IPS-20b (cell line): Measurements from ENCODE around the gene CCDC178.
"Not testable (repeated sequence)": the region's sequence is repeated elsewhere in the genome, so short reads cannot be mapped to it uniquely, and the experiment has no call there.

Experiments
- H3K27ac ChIP-seq: one replicate; pipeline ENCODE4 v1.5.1; 2013; ENCODE audit warnings: low read length
- H3K27me3 ChIP-seq: 2 replicates; pipeline ENCODE4 v1.6.1; 2013; ENCODE audit warnings: mild to moderate bottlenecking, low read length, inconsistent platforms; ENCODE audit not compliant: insufficient read depth
- H3K36me3 ChIP-seq: 2 replicates; pipeline ENCODE4 v1.6.1; 2013; ENCODE audit warnings: low read depth, mild to moderate bottlenecking, inconsistent platforms, low read length, moderate library complexity; ENCODE audit not compliant: insufficient read depth
- H3K4me1 ChIP-seq: 2 replicates; pipeline ENCODE4 v1.6.1; 2013; ENCODE audit warnings: mild to moderate bottlenecking, control low read depth, inconsistent platforms, low read length, moderate library complexity; ENCODE audit not compliant: insufficient read depth
- H3K4me3 ChIP-seq: 2 replicates; pipeline ENCODE4 v1.5.1; 2013; ENCODE audit warnings: mild to moderate bottlenecking, low read length, inconsistent platforms
- H3K9ac ChIP-seq: 2 replicates; pipeline ENCODE4 v1.6.1; 2013; ENCODE audit warnings: low read depth, mild to moderate bottlenecking, inconsistent platforms, low read length, moderate library complexity
- H3K9me3 ChIP-seq: 2 replicates; pipeline ENCODE4 v1.6.1; 2013; ENCODE audit warnings: mild to moderate bottlenecking, low read depth, low read length, inconsistent platforms; ENCODE audit not compliant: insufficient read depth

The CCDC178 gene

DNA sequence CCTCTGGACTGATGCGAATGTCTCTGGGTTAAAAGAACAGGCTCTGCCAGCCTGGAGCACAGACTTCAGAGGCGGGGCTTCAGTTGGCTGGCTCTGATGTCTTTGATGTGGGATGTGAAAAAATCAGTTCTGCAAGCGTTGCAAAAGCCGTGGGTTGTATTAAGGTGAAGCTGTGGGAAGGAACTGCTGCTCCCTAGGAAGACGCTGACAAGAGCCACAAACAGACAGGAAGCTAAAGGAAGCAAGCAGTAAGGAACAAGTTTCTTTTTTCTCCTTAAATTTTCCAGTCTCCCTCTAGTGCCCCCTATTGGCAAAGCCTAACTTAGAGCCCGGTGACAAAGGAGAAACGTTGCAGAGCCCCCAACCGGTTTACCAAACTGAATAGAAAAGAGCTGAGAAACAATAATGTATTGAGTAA is 239.0 kb downstream of the CCDC178 start:
- no peaks in the 10 kb centered on the region for H3K36me3 ChIP-seq
- peaks cover 7% of the 10 kb centered on the region; the same call in 1 of the 2 replicates for H3K4me1 ChIP-seq
- H3K4me3 ChIP-seq = peak overlapping the region; percentile 21; the same call in 1 of the 2 replicates
- no peaks in the 10 kb centered on the region for H3K9me3 ChIP-seq
- H3K9ac ChIP-seq = no peak overlapping the region
- H3K27ac ChIP-seq = no peak overlapping the region
- H3K27me3 ChIP-seq = no peaks in the 10 kb centered on the region

DNA sequence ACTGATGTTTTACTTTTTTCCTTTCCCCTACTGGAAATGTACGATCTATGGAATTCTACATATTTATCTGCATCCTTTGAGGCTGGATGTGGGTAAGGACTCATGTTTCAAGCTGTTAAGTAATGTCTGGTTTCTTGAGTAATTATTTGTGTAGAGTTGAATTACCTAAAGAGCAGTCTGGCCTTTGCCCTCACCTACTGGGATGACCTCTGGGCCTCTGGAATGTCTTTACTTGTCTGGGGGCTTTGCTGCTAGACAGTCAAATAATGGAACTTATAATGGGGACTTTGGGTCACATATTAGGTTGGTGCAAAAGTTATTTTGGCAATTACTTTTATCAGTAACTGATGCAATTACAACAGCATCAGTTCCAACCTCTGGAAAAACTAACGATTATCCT is 244.7 kb downstream of the CCDC178 start:
- no peak overlapping the region for H3K9ac ChIP-seq
- no peaks in the 10 kb centered on the region for H3K27me3 ChIP-seq
- H3K4me3 ChIP-seq = no peak overlapping the region
- no peak overlapping the region for H3K27ac ChIP-seq
- H3K9me3 ChIP-seq = no peaks in the 10 kb centered on the region
- no peaks in the 10 kb centered on the region for H3K36me3 ChIP-seq
- H3K4me1 ChIP-seq = no peaks in the 10 kb centered on the region

DNA sequence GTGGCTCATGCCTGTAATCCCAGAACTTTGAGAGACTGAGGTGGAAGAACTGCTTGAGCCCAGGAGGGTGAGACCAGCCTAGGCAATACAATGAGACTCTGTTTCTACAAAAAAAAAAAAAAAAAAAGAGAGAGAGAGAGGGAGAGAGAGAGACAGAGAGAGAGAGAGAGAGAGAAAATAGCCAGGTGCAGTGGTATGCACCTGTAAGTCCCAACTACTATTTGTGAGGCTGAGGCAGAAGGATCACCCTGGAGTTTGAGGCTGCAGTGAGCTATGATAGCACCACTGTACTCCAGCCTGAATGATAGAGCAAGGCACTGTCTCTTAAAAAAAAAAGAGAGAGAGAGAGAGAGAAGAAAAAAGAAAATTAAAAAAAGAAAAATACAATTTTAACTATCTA is 245.7 kb downstream of the CCDC178 start:
- H3K9ac ChIP-seq = no peak overlapping the region
- H3K27ac ChIP-seq = no peak overlapping the region
- no peak overlapping the region for H3K4me3 ChIP-seq
- H3K9me3 ChIP-seq = no peaks in the 10 kb centered on the region
- no peaks in the 10 kb centered on the region for H3K27me3 ChIP-seq
- H3K36me3 ChIP-seq = no peaks in the 10 kb centered on the region
- H3K4me1 ChIP-seq = no peaks in the 10 kb centered on the region

- no peak overlapping the region for H3K27ac ChIP-seq
- no peaks in the 10 kb centered on the region for H3K36me3 ChIP-seq
Observed at GRCh38 chr18:33184958-33185357, 255.6 kb downstream of the CCDC178 start.

DNA sequence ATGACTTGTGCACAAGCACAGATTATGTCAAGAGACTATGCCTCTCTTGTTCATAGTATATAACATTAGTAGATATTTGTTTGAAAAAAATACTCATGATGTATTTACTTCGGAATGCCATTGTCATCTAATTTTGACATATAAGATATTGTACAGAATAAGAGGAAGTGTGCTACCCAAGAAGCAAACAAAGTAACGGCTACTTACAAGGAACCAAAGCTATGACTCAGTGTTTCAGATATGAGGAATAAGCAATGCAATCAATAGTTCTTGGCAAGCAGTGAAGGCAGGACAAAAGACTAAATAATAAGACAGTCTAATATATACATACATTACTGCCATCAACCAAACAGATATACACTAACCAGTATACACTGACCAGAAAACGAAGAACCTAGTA is 256.3 kb downstream of the CCDC178 start:
- Histone ChIP-seq H3K36me3 (no peaks in the 10 kb centered on the region), H3K9ac (no peak overlapping the region), H3K27me3 (no peaks in the 10 kb centered on the region), H3K9me3 (no peaks in the 10 kb centered on the region), H3K4me1 (peaks cover 7% of the 10 kb centered on the region; the same call in 1 of the 2 replicates), H3K4me3 (no peak overlapping the region), H3K27ac (no peak overlapping the region)

More at GRCh38 chr18:33184958-33185357, 255.6 kb downstream of the CCDC178 start:
- no peaks in the 10 kb centered on the region for H3K9me3 ChIP-seq
- H3K4me1 ChIP-seq = peaks cover 7% of the 10 kb centered on the region; the same call in 1 of the 2 replicates
- H3K27me3 ChIP-seq = no peaks in the 10 kb centered on the region
- H3K9ac ChIP-seq = no peak overlapping the region
- no peak overlapping the region for H3K4me3 ChIP-seq

DNA sequence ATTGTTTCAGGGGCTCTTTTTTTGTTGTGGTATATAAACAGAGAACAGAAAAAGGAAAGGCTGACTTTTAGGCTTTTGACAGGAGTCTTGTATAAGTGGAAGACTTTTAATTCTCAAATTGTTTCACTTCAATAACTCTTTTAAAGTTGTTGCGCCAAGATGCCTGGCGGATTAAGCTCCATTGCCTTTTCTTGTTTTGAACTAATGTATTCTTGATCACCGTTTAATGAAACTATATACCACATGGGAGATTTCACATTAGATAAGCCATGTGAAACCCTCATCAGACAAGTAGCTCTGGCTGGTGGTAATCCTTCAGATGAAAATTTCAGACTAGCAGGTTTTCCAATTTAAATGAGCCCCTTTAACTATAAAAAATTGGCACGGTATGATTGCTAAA is 257.4 kb downstream of the CCDC178 start:
- no peak overlapping the region for H3K4me3 ChIP-seq
- no peaks in the 10 kb centered on the region for H3K27me3 ChIP-seq
- H3K9me3 ChIP-seq = no peaks in the 10 kb centered on the region
- no peak overlapping the region for H3K27ac ChIP-seq
- no peak overlapping the region for H3K9ac ChIP-seq
- H3K4me1 ChIP-seq = peaks cover 7% of the 10 kb centered on the region; the same call in 1 of the 2 replicates
- H3K36me3 ChIP-seq = no peaks in the 10 kb centered on the region

GRCh38 chr18:33181016-33181415 is 259.5 kb downstream of the CCDC178 start:
- Histone ChIP-seq H3K27me3 (no peaks in the 10 kb centered on the region), H3K4me1 (peaks cover 7% of the 10 kb centered on the region; the same call in 1 of the 2 replicates), H3K27ac (no peak overlapping the region), H3K4me3 (no peak overlapping the region), H3K9ac (no peak overlapping the region), H3K9me3 (no peaks in the 10 kb centered on the region), H3K36me3 (no peaks in the 10 kb centered on the region)

- no peaks in the 10 kb centered on the region for H3K9me3 ChIP-seq
- H3K27ac ChIP-seq = no peak overlapping the region
- H3K27me3 ChIP-seq = no peaks in the 10 kb centered on the region
- H3K4me3 ChIP-seq = no peak overlapping the region
- H3K4me1 ChIP-seq = no peaks in the 10 kb centered on the region
- no peaks in the 10 kb centered on the region for H3K36me3 ChIP-seq
- no peak overlapping the region for H3K9ac ChIP-seq
Observed at GRCh38 chr18:33169218-33169617, 271.3 kb downstream of the CCDC178 start.

DNA sequence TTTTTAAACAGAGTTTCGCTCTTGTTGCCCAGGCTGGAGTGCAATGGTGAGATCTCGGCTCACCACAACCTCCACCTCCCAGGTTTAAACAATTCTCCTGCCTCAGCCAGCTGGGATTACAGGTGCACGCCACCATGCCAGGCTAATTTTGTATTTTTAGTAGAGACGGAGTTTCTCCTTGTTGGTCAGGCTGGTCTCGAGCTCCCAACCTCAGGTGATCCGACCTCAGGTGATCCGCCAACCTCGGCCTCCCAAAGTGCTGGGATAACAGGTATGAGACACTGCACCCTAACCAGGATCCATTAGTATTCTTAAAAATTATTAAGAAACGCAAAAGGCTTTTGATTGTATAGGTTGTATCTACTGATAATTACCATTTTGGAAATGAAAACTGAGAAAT is 276.4 kb downstream of the CCDC178 start:
- H3K4me1 ChIP-seq, H3K27ac ChIP-seq, H3K9me3 ChIP-seq, H3K9ac ChIP-seq, H3K27me3 ChIP-seq, H3K36me3 ChIP-seq, H3K4me3 ChIP-seq: not testable (repeated sequence)

DNA sequence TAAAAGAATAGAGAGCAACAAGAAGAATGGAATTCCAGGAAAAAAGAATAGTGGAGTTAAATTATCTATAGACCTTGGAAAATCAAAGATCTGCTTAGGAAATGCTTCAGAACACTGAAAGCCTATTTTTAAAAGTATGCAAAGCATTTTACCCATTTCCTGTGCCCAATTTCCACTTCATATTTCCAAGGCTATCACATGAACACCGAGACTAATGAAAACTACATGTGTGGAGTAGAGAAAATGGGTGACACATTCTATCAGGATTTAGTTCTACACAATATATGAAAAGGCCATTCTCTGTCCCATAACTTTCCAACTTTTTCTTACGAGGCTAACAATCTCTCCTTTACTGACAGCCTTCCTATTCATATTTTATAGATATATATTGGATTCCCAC is 279.4 kb downstream of the CCDC178 start:
- no peak overlapping the region for H3K27ac ChIP-seq
- H3K9ac ChIP-seq = no peak overlapping the region
- no peaks in the 10 kb centered on the region for H3K9me3 ChIP-seq
- no peaks in the 10 kb centered on the region for H3K36me3 ChIP-seq
- H3K4me3 ChIP-seq = no peak overlapping the region
- no peaks in the 10 kb centered on the region for H3K4me1 ChIP-seq
- H3K27me3 ChIP-seq = no peaks in the 10 kb centered on the region

- H3K27ac ChIP-seq = no peak overlapping the region
- H3K27me3 ChIP-seq = no peaks in the 10 kb centered on the region
- H3K9ac ChIP-seq = no peak overlapping the region
- no peak overlapping the region for H3K4me3 ChIP-seq
- no peaks in the 10 kb centered on the region for H3K4me1 ChIP-seq
- no peaks in the 10 kb centered on the region for H3K9me3 ChIP-seq
- H3K36me3 ChIP-seq = no peaks in the 10 kb centered on the region
Observed at GRCh38 chr18:33159151-33159550, 281.4 kb downstream of the CCDC178 start.

- Histone ChIP-seq H3K36me3 (no peaks in the 10 kb centered on the region), H3K4me1 (no peaks in the 10 kb centered on the region)
Observed at GRCh38 chr18:33157893-33158292, 282.6 kb downstream of the CCDC178 start.

More at GRCh38 chr18:33157893-33158292, 282.6 kb downstream of the CCDC178 start:
- Histone ChIP-seq H3K9ac (no peak overlapping the region), H3K27ac (no peak overlapping the region), H3K4me3 (no peak overlapping the region), H3K9me3 (no peaks in the 10 kb centered on the region), H3K27me3 (no peaks in the 10 kb centered on the region)
